DND-41 (cell line): ENCODE measurements around the gene CLPTM1L.
"Not testable (repeated sequence)": the region's sequence is repeated elsewhere in the genome, so short reads cannot be mapped to it uniquely, and the experiment has no call there.

Experiments
- ATAC-seq: fragments of 200-7000 bp; cut with Tn5 transposase; 3 replicates; pipeline ENCODE4 v1.9.1; 2021; ENCODE audit warnings: low read depth; ENCODE audit not compliant: insufficient read depth
- DNase-seq: peaks from one replicate; pipeline ENCODE4 v3.0.0-alpha.2; 2020
- H2AFZ ChIP-seq: 2 replicates; pipeline ENCODE4 v1.6.0; 2012; ENCODE audit warnings: low read depth, low read length
- H3K27ac ChIP-seq: 2 replicates; pipeline ENCODE4 v1.5.1; 2012; ENCODE audit warnings: low read length, inconsistent platforms
- H3K27me3 ChIP-seq: fragments of 200-600 bp; sonication (generic); 2 replicates; pipeline ENCODE4 v1.6.0; 2012; ENCODE audit warnings: low read length, mild to moderate bottlenecking, inconsistent platforms; ENCODE audit not compliant: insufficient read depth, poor library complexity
- H3K36me3 ChIP-seq: 2 replicates; pipeline ENCODE4 v1.5.1; 2012; ENCODE audit warnings: low read length, inconsistent platforms; ENCODE audit not compliant: insufficient read depth
- H3K4me1 ChIP-seq: 2 replicates; pipeline ENCODE4 v1.5.1; 2012; ENCODE audit warnings: mild to moderate bottlenecking, low read length; ENCODE audit not compliant: insufficient read depth
- H3K4me2 ChIP-seq: 2 replicates; pipeline ENCODE4 v1.6.0; 2012; ENCODE audit warnings: mild to moderate bottlenecking, moderate library complexity, low read length, inconsistent platforms; ENCODE audit not compliant: insufficient read depth
- H3K4me3 ChIP-seq, 2 experiments: fragments of 200-600 bp in 1 of 2; shearing (Covaris generic) in 1 of 2; 2 replicates each; pipeline ENCODE4 v1.5.1; 2012 to 2016; ENCODE audit warnings: inconsistent platforms in 2 of 2, low read length in 2 of 2, mild to moderate bottlenecking in 2 of 2, low read depth in 1 of 2, moderate library complexity in 1 of 2
- H3K79me2 ChIP-seq: 2 replicates; pipeline ENCODE4 v1.6.0; 2012; ENCODE audit warnings: low read length, inconsistent platforms; ENCODE audit not compliant: insufficient read depth
- H3K9ac ChIP-seq: 2 replicates; pipeline ENCODE4 v1.6.0; 2012; ENCODE audit warnings: low read depth, mild to moderate bottlenecking, inconsistent platforms, low read length, moderate library complexity
- H3K9me3 ChIP-seq: 2 replicates; pipeline ENCODE4 v1.5.1; 2012; ENCODE audit warnings: low read length, moderate library complexity, mild to moderate bottlenecking, inconsistent platforms; ENCODE audit not compliant: insufficient read depth, severe bottlenecking
- H4K20me1 ChIP-seq: 2 replicates; pipeline ENCODE4 v1.6.0; 2012; ENCODE audit warnings: low read length; ENCODE audit not compliant: insufficient read depth
- CTCF ChIP-seq: IDR thresholded peaks from 2 replicates; pipeline ENCODE4 v1.5.1; 2012; ENCODE audit warnings: borderline replicate concordance, low read length, moderate library complexity, mild to moderate bottlenecking; ENCODE audit not compliant: poor library complexity, severe bottlenecking; ENCODE audit errors: extremely low read depth
- EZH2 ChIP-seq: IDR thresholded peaks from 3 replicates; pipeline ENCODE4 v1.6.1; 2012; ENCODE audit warnings: borderline replicate concordance, low read depth, mild to moderate bottlenecking, moderate library complexity, low read length, inconsistent platforms; ENCODE audit not compliant: severe bottlenecking

CLPTM1L gene

GRCh38 chr5:1291611-1292080, 53.3 kb downstream of the CLPTM1L start:
- ATAC-seq, result no peak
- Histone ChIP-seq H2AFZ (no peak overlapping the region), H3K4me3 (no peak overlapping the region), H3K36me3 (no peaks in the 10 kb centered on the region; the same call in 1 of the 2 replicates), H3K4me2 (peak overlapping the region; percentile 12; the same call in 1 of the 2 replicates), H3K9ac (no peak overlapping the region), H4K20me1 (no peaks in the 10 kb centered on the region), H3K4me1 (peaks cover 27% of the 10 kb centered on the region), H3K9me3 (no peaks in the 10 kb centered on the region), H3K27ac (peak overlapping the region; percentile 57; the same call in 1 of the 2 replicates), H3K27me3 (no peaks in the 10 kb centered on the region), H3K79me2 (peaks cover 21% of the 10 kb centered on the region; the same call in 1 of the 2 replicates)
- DNase-seq, result no peak
- TF ChIP-seq EZH2, result no peak
- no peak for TF ChIP-seq CTCF

- ATAC-seq, H2AFZ ChIP-seq, H3K9me3 ChIP-seq, H3K27ac ChIP-seq, DNase-seq, H3K4me3 ChIP-seq, H3K4me2 ChIP-seq, H3K36me3 ChIP-seq, H3K9ac ChIP-seq, H3K27me3 ChIP-seq, H4K20me1 ChIP-seq: not testable (repeated sequence)
- Histone ChIP-seq H3K4me1 (peaks cover 27% of the 10 kb centered on the region), H3K79me2 (peaks cover 22% of the 10 kb centered on the region)
Observed at GRCh38 chr5:1290956-1291355, 53.9 kb downstream of the CLPTM1L start.

DNA sequence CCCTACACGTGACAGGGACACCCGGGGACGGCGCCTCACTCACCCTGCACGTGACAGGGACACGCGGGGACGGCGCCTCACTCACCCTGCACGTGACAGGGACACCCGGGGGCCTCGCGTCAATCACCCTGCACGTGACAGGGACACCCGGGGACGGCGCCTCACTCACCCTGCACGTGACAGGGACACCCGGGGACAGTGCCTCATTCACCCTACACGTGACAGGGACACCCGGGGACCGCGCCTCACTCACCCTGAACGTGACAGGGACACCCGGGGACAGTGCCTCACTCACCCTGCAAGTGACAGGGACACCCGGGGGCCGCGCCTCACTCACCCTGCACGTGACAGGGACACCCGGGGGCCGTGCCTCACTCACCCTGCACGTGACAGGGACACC, 55.3 kb downstream of the CLPTM1L start:
- Histone ChIP-seq H3K4me1 (peaks cover 22% of the 10 kb centered on the region), H3K79me2 (peaks cover 29% of the 10 kb centered on the region)
- DNase-seq, H3K4me3 ChIP-seq, H4K20me1 ChIP-seq, ATAC-seq, H3K27me3 ChIP-seq, H3K9me3 ChIP-seq, H3K4me2 ChIP-seq, H3K27ac ChIP-seq, H3K36me3 ChIP-seq, H2AFZ ChIP-seq, H3K9ac ChIP-seq: not testable (repeated sequence)

- no peaks in the 10 kb centered on the region; the same call in 1 of the 2 replicates for H4K20me1 ChIP-seq
- peaks cover 3% of the 10 kb centered on the region for H3K36me3 ChIP-seq
Observed at GRCh38 chr5:1288439-1289335, 56.2 kb downstream of the CLPTM1L start.

More at GRCh38 chr5:1288439-1289335, 56.2 kb downstream of the CLPTM1L start:
- Histone ChIP-seq H3K4me3 (no peak overlapping the region), H3K79me2 (peaks cover 21% of the 10 kb centered on the region), H3K27ac (peak overlapping the region; percentile 32; the same call in 1 of the 2 replicates), H3K4me2 (no peak overlapping the region), H3K9me3 (no peaks in the 10 kb centered on the region), H2AFZ (no peak overlapping the region), H3K27me3 (no peaks in the 10 kb centered on the region), H3K9ac (no peak overlapping the region), H3K4me1 (peaks cover 14% of the 10 kb centered on the region)
- TF ChIP-seq CTCF (no peak), EZH2 (no peak)
- DNase-seq (no peak), ATAC-seq (no peak)
